Measurements from ENCODE around the gene KCNQ1. TPM values are rescaled to one million over a fixed set of nuclear protein-coding genes. Genes with fewer than 3 reads are reported as not detected.

Gene KCNQ1
- total RNA-seq, 2 donors from 2014 or later: 18.6 to 25.5 TPM

DNA sequence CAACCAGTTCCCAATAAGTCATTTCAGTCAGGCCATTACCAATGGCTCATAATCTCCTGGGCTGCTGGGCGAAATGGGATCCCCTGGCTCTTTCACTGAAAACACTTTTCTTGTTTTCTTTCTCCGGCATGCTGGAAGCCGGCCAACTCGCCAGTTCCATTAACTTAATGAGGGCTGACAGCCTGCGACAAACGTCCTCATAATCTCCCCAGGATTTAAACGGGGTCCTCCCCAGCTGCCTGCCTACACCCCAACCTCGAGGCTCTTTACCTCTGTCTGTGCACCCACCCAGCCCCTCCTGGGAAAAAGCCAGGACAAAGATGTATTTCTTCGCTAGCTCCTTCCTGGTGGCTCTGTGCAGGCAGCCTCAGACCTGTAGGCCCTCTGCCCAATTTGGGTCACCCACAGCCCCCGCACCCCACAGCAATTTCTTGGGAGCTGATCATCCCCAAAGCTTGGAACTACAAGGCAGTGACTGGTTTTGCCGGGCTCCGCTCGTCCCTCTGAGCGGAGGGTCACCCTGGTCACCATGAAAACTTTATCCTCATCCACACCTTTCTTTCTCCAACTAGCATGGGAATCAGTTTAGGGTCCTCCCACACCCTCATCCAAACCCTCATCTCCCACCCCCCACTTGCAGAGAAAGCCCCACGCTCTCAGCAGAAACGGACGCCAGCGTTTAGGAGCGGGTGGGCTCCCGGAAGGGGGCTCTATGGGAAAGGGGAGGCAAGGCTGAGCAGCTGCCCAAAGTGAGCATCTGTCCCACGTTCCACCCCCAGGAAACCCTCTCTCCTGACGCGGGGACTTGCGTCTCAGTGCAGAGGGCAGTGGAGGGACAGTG is 306.1 kb downstream of the KCNQ1 start:
- H3K36me3 Mint-ChIP-seq (ENCODE audit: low read depth): no peaks in the 10 kb centered on the region
- no peak overlapping the region for H3K4me3 Mint-ChIP-seq
- H3K27ac Mint-ChIP-seq: no peak overlapping the region
- H3K4me1 Mint-ChIP-seq: peaks cover 9% of the 10 kb centered on the region
- H3K9me3 ChIP-seq (ENCODE audit: control insufficient read depth, low read length, poor library complexity, severe bottlenecking): no peaks in the 10 kb centered on the region
- ATAC-seq: no peak
- no peak for DNase-seq
- H3K27me3 Mint-ChIP-seq: no peaks in the 10 kb centered on the region

DNA sequence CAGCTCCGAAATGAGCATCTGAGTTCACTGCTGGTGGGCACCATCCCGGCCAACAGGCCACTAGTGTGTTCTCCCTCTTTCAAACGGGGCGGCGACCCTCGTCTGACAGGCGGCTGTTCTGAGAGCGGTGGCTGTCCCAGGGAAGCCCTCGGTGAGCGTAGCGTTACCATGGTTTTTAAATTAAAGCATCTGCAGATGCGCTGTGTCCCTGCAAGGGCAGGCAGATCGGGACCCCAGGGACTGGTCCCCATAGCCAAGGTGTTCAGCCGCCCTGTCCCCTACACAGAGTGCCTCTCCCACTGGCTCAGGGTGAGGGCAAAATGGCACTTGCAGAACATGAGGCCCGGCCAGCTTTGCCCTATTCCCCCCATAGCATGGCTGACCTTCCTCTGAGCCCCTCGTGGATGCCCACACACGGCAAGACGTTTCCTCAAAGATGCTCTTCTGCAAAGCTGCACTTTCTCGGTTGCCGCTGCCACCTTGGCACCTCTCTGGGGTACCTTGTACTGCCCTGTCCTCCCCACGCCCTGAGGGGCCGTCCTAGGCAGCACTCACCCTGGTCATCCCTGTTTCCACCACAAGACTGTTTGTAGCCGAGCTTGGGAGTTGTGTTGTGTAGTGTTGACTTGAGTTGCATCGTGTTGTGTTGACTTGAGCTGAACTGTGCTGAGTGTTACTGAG is 306.9 kb downstream of the KCNQ1 start:
- Mint-ChIP-seq H3K27ac (no peak overlapping the region), H3K36me3 (ENCODE audit: low read depth) (no peaks in the 10 kb centered on the region), H3K4me1 (peaks cover 9% of the 10 kb centered on the region), H3K4me3 (no peak overlapping the region), H3K27me3 (no peaks in the 10 kb centered on the region)
- no peaks in the 10 kb centered on the region for H3K9me3 ChIP-seq (ENCODE audit: control insufficient read depth, low read length, poor library complexity, severe bottlenecking)
- DNase-seq (no peak), ATAC-seq (no peak)

DNA sequence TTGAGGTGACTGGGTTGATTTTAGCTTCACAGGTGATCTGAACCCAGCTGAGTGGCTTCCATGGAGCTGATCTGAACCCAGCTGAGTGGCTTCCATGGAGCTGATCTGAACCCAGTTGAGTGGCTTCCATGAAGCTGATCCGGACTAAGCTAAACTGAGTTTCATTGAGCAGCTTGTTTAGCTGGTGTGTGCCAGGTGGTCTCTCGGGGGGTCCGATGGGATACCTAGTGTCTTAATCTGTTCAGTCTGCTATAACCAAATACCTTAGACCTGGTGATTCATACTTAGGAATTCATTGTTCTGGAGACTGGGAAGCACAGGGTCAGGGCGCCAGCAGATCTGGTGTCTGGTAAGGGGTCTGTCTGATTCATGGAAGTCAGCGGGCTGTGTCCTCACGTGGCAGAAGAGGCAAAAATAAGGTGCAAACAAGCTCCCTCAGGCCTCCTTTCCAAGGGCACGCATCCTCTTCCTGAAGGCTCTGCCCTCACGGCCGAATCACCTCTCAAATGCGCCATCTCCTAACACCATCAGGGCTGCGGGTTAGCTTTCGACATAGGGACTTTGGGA is 307.5 kb downstream of the KCNQ1 start:
- ATAC-seq (no peak), DNase-seq (no peak)
- H3K36me3 Mint-ChIP-seq (ENCODE audit: low read depth): no peaks in the 10 kb centered on the region

DNA sequence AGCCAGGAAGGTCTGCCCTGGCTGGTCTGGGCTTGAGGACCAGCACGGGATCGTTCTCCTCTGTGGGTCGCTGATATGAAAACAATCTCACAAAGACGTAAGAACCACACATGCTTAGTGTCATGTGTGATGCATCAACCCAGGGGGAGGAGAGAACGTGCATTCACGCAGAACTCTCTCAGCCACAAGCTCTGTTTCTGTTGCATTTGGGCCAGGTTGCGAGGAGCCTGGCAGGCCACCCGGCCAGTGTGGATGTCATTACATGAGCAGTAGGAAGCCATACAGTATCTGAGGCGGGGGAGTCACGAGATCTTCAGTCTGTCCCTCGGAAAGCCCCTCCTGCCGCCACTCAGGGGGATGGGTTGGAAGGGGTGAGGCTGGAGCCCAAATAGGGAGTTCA is 308.1 kb downstream of the KCNQ1 start:
- Mint-ChIP-seq H3K4me3 (no peak overlapping the region), H3K36me3 (ENCODE audit: low read depth) (no peaks in the 10 kb centered on the region), H3K27me3 (no peaks in the 10 kb centered on the region), H3K27ac (no peak overlapping the region), H3K4me1 (peaks cover 6% of the 10 kb centered on the region)
- no peaks in the 10 kb centered on the region for H3K9me3 ChIP-seq (ENCODE audit: control insufficient read depth, low read length, poor library complexity, severe bottlenecking)
- DNase-seq (no peak), ATAC-seq (no peak)

More for the DNA sequence above, 307.5 kb downstream of the KCNQ1 start:
- no peaks in the 10 kb centered on the region for H3K9me3 ChIP-seq (ENCODE audit: control insufficient read depth, low read length, poor library complexity, severe bottlenecking)
- no peaks in the 10 kb centered on the region for H3K27me3 Mint-ChIP-seq
- H3K4me3 Mint-ChIP-seq: no peak overlapping the region
- peaks cover 9% of the 10 kb centered on the region for H3K4me1 Mint-ChIP-seq
- no peak overlapping the region for H3K27ac Mint-ChIP-seq

DNA sequence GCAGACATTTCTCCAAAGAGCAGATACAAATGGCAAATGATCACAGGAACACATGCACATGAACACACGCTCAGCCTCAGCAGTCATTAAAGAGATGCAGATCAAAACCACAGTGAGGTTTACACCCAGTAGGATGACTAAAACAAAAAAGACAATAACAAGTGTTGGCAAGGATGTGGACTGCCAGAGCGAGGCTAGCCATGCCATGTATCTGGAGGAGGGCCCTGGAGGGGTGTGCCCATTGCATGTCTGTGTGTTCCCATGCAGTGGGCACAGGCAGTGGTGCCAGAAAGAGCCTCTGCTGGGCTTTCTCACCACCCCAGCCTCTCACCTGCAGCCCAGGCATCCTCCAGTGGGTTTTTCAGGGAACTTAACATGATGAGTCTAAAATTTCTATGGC is 309.2 kb downstream of the KCNQ1 start:
- H3K9me3 ChIP-seq (ENCODE audit: control insufficient read depth, low read length, poor library complexity, severe bottlenecking): no peaks in the 10 kb centered on the region
- peaks cover 5% of the 10 kb centered on the region for H3K4me1 Mint-ChIP-seq
- H3K27ac Mint-ChIP-seq: no peak overlapping the region
- H3K4me3 Mint-ChIP-seq: no peak overlapping the region
- no peaks in the 10 kb centered on the region for H3K27me3 Mint-ChIP-seq
- H3K36me3 Mint-ChIP-seq (ENCODE audit: low read depth): no peaks in the 10 kb centered on the region
- ATAC-seq (no peak), DNase-seq (no peak)

DNA sequence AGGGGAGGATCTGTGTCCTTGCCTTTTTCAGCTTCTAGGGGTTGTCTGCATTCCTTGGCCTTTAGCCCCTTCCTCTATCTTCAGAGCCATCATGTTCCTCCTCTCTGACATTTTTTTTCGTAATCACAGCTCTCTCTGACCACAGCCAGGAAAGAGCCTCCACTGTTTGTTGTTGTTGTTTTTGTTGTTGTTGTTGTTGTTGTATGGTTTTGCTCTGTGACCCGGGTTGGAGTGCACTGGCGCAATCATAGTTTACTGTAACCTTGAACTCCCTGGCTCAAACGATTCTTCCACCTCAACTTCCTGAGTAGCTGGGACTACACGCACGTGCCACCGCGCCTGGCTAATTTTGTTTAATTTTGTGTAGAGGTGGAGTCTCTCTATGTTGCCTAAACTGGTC is 310.3 kb downstream of the KCNQ1 start:
- H3K36me3 Mint-ChIP-seq (ENCODE audit: low read depth): no peaks in the 10 kb centered on the region
- no peak overlapping the region for H3K27ac Mint-ChIP-seq
- no peak for ATAC-seq

DNA sequence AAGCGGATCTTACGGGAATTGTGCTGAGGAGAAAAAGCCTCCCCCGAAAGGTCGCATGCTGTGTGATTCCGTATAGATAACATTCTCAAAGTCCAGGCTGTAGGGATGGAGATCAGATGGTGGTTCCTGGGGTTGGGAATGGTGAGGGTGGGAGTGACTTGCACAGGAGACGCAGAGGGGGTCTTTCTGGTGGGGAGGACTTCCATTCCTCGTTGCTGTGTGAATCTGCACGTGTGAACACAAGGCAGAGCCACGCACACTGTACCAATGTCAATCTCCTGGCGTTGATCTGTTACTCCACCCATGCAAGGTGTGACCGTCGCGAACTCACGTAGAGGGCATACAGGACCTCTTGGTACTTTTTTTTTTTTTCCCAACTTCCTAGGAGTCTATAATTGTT is 313.9 kb downstream of the KCNQ1 start:
- H3K27me3 Mint-ChIP-seq: no peaks in the 10 kb centered on the region
- H3K27ac Mint-ChIP-seq: no peak overlapping the region
- H3K9me3 ChIP-seq (ENCODE audit: control insufficient read depth, low read length, poor library complexity, severe bottlenecking): no peaks in the 10 kb centered on the region
- no peaks in the 10 kb centered on the region for H3K4me1 Mint-ChIP-seq
- H3K4me3 Mint-ChIP-seq: no peak overlapping the region
- no peaks in the 10 kb centered on the region for H3K36me3 Mint-ChIP-seq (ENCODE audit: low read depth)
- DNase-seq (no peak), ATAC-seq (no peak)

More for the DNA sequence above, 310.3 kb downstream of the KCNQ1 start:
- no peak for DNase-seq
- H3K9me3 ChIP-seq (ENCODE audit: control insufficient read depth, low read length, poor library complexity, severe bottlenecking): no peaks in the 10 kb centered on the region
- Mint-ChIP-seq H3K4me1 (peaks cover 2% of the 10 kb centered on the region), H3K4me3 (no peak overlapping the region), H3K27me3 (no peaks in the 10 kb centered on the region)

DNA sequence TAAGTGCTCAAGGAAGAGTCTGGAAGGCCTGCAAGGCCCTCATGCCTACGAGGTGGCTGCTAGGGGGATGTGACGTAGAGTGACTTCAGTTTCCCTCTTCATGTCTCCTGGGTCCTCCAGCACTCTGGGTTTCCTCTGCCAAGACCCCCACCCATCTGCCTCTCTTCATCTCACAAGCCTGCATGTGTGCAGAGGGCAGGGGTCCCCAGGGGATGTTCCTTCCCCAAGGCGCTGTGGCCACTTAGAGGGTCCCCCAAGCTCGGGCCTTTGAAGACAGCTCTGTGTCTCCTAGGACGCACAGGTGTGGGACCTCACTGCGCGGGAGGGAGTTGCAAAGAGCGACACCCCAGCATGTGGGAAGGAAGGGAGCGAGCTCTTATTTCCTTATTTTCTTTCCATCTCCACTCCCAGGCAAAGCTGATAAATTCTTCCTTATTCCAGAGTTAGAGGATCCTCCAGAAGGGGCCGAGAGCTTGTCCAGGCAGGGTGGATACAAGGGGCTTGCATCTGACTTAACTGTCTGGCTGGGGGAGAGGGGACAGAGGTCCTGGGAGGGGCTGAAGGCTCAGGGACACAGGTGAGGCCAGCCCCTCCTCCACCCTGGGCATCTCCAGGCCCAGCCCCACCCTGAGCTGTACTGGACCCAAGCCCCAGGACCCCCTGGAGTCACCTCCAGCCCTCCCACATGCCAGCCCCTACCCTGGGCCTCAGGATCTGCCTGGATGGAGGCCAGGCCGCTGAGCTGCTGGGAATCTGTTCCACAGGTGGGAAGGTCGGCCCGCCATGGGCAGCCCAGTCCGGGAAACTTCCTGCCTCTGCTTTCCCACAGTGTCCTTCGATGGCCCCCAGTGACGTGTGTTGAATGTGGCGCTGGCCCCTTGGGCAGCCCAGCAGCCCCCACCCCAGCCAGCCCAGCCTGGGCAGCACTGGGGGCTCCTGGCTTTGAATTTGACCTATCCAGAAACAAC is 314.7 kb downstream of the KCNQ1 start:
- DNase-seq: peak in 1 of 3 donors; percentile 7
- Mint-ChIP-seq H3K27ac (no peak overlapping the region), H3K4me3 (no peak overlapping the region), H3K27me3 (no peaks in the 10 kb centered on the region), H3K4me1 (no peaks in the 10 kb centered on the region), H3K36me3 (ENCODE audit: low read depth) (peaks cover 4% of the 10 kb centered on the region)
- no peak for ATAC-seq
- no peaks in the 10 kb centered on the region for H3K9me3 ChIP-seq (ENCODE audit: control insufficient read depth, low read length, poor library complexity, severe bottlenecking)

DNA sequence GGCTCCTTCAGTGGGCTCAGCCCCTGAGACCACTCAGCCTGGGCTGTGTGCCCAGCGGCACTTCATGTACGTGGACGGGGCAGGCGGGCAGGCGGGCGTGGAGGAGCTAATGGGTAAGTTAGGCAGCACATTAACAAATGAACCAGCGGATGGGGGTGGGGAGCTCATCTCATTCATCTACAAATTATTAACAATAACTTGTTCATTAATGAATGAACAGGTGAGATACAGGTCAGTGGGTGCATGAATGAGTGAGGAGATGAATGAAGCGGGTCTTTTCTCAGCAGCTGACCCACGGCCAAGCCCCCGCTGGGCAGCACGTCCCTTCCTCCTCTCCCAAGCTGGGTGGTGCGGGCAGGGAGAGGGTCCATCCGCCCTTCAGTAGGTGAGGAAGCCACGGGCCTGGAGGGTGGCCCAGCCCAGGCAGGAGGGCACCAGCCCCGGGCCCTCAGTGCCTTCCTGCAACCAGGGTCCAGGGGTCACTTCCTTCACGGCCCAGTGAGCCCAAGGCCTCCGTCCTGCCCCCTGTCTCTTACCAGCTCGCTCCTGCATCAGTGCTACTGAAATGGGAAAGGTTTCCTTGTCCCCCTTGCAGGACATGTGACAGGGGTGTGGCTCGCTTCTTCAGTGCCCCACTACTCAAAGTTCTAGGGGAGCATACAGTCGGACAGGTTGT is 315.5 kb downstream of the KCNQ1 start:
- peaks cover 4% of the 10 kb centered on the region for H3K36me3 Mint-ChIP-seq (ENCODE audit: low read depth)
- ATAC-seq (no peak), DNase-seq (peak in 1 of 3 donors; percentile 3)
- H3K4me1 Mint-ChIP-seq: no peaks in the 10 kb centered on the region
- H3K27ac Mint-ChIP-seq: no peak overlapping the region
- no peaks in the 10 kb centered on the region for H3K9me3 ChIP-seq (ENCODE audit: control insufficient read depth, low read length, poor library complexity, severe bottlenecking)
- H3K4me3 Mint-ChIP-seq: no peak overlapping the region
- H3K27me3 Mint-ChIP-seq: no peaks in the 10 kb centered on the region

DNA sequence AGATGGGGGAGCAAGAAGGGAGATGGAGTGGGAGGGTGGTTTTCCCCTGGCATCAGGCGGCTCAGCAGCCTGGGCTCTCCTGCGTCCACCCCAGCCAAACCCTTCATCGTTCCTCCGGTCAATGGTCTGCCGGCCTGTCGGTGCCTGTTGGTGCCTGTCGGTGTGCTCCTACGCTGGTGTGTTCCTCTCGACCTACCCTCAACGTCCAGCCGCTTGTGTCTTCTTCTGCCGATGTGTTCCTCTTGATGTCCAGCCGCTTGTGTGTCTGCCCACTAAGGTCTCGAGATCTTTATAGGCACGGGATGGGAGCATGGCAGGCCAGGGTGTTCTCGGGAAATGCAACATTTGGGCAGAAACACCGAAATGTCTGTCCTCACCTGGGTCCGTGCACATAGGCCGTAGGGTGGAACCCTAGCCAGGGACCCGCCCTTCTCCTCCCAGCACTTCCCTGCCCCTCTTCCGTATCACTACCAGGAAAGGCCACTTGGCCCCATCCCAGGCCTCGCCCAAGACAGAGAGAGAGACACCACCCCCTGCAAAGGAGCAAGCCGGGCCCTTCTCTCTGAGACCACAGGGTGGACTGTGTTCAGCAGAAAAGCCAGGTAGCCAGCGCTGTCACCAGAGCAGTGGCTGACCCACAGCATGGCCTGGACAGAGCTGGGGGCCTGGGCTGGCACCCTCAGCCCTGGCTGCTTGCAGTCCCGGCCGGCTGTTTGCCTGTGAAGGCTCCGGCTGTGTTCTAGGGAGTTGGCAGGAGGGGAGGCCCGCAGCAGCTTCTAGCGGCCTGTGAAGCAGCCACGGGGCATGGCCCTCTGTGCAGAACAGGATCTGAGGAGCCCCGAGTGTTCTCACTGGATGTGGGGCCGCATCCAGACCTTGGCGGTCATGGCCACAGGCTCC is 316.6 kb downstream of the KCNQ1 start:
- H3K36me3 Mint-ChIP-seq (ENCODE audit: low read depth): peaks cover 6% of the 10 kb centered on the region
- no peaks in the 10 kb centered on the region for H3K4me1 Mint-ChIP-seq
- no peak for ATAC-seq

DNA sequence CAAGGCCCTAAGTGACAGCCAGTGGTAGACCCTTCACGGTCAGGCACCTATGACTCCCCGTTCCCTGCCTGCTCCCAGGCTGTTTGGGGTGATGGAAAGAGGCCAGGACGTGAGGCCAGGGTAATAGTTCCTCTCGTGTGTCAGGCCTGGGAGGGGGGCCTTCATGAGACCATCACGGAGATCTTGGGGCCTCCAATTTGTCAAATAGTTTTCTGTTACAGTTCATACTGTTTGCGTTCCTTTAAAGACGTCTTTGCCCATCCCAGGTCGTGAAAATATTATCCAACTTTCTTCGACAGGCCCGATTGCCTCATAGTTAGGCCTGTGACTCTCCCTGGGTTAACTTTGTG is 317.2 kb downstream of the KCNQ1 start:
- no peaks in the 10 kb centered on the region for H3K9me3 ChIP-seq (ENCODE audit: control insufficient read depth, low read length, poor library complexity, severe bottlenecking)
- no peaks in the 10 kb centered on the region for H3K27me3 Mint-ChIP-seq
- H3K27ac Mint-ChIP-seq: no peak overlapping the region
- DNase-seq (no peak), ATAC-seq (no peak)
- peaks cover 6% of the 10 kb centered on the region for H3K36me3 Mint-ChIP-seq (ENCODE audit: low read depth)
- no peaks in the 10 kb centered on the region for H3K4me1 Mint-ChIP-seq
- no peak overlapping the region for H3K4me3 Mint-ChIP-seq

More for the DNA sequence above, 316.6 kb downstream of the KCNQ1 start:
- no peaks in the 10 kb centered on the region for H3K9me3 ChIP-seq (ENCODE audit: control insufficient read depth, low read length, poor library complexity, severe bottlenecking)
- H3K27me3 Mint-ChIP-seq: no peaks in the 10 kb centered on the region
- H3K27ac Mint-ChIP-seq: no peak overlapping the region
- no peak overlapping the region for H3K4me3 Mint-ChIP-seq
- DNase-seq: peak in 1 of 3 donors; percentile 4

DNA sequence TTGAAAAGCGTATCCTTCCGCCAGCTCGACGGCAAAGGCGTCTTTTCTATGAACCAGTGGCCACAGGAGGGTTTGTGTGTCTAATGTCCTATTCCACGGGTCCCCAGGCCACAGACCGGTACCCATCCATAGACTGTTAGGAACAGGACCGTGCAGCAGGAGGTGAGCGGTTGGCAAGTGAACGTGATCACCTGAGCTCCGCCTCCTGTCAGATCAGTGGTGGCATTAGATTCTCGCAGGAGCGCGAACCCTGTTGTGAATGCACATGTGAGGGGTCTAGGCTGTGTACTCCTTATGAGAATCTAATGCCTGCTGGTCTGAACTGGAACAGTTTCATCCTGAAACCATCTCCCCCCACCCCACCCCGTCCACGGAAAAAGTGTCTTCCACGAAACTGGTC is 317.6 kb downstream of the KCNQ1 start:
- no peaks in the 10 kb centered on the region for H3K4me1 Mint-ChIP-seq
- H3K4me3 Mint-ChIP-seq: no peak overlapping the region

More for the DNA sequence above, 317.6 kb downstream of the KCNQ1 start:
- Mint-ChIP-seq H3K27me3 (no peaks in the 10 kb centered on the region), H3K36me3 (ENCODE audit: low read depth) (peaks cover 6% of the 10 kb centered on the region), H3K27ac (no peak overlapping the region)
- ATAC-seq (no peak), DNase-seq (peak in 1 of 3 donors; percentile 1)
- H3K9me3 ChIP-seq (ENCODE audit: control insufficient read depth, low read length, poor library complexity, severe bottlenecking): no peaks in the 10 kb centered on the region
